HUDEP-2 (cell line): Measurements from ENCODE around the gene SASH3.
A peak's percentile ranks its signal among the peaks of the same experiment; 100 is the strongest.

Source experiments
- DNase-seq, 76 experiments: peaks; one replicate each; lab custom pipeline; 2025; ENCODE audit not compliant: unreplicated experiment in 76 of 76; lab: John Stamatoyannopoulos, UW

Gene SASH3

DNA sequence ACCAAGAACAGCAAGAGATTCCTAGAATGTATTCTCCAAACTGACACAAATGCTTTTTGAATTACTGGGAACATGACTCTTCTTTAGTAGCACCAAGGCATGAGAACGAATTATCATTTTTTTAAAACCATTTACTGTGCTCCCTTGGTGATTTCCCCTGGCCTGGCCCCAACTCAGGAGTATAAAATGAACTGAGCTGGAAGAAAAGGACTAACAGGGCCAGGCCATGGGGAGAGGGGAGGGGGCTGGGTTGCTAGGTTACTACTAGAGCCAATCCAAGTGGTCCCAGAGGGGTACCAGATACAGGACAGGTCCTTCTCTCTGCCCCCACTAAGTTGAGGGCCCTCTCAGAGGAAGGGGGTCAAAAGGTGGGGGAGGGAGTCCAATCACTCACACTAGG lies 23.1 kb downstream of the SASH3 start:
- no peak for DNase-seq

- DNase-seq = no peak
These were observed 25.1 kb downstream of the SASH3 start for GRCh38 chrX:129804806-129805205.

GRCh38 chrX:129808158-129808828 lies 28.5 kb downstream of the SASH3 start:
- no peak for DNase-seq

GRCh38 chrX:129808829-129809796 lies 29.4 kb downstream of the SASH3 start:
- no peak for DNase-seq

DNA sequence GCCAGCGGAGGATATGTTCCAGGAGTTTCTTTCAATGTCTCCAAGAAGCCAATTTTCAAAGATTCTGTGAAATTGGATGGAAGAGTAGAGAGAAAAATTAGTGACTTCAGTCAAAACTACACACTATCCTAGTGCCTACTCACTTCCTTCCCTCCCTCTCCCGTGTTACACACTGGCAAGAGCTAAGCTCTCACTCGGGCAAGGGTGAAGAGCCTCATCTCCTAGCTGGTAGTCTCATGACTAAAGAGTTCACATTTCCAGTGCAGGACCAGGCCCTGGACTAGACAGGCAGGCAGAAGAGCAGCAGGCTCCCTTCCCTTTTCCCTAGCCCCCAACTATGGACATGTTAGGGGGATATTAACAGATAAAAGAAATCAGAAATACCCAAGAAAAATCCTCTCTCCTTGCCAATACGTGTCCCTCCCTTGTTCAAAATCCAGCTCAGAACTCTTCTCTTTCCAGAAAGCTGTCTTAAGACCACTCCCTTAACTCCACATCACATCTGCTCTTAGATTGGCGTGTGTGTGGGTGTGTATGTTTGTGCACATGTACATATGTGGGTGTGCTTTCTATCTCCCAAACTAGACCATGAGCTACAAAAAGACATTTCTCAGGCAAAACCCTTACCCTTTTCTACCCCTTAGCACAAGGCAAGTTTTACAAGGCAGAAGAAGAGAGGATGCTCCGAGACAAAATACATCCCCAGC lies 34.1 kb downstream of the SASH3 start:
- DNase-seq = no peak

DNA sequence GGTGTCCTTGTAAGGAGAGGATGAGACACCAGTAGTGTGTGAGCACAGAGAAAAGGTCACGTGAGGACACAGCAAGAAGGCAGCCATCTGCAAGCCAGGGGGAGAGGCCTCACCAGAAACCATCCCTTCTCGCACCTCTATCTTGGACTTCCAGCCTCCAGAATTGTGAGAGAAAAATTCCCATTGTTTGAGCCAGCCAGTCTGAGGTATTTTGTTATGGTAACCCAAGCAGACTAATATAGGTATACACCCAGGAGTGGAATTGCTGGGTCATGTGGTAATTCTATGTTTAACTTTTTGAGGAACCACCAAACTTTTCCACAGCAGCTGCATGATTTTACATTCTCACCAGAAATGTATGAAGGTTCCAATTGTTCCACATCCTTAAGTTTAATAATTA lies 38.4 kb downstream of the SASH3 start:
- DNase-seq = no peak

GRCh38 chrX:129823115-129823514 lies 43.4 kb downstream of the SASH3 start:
- DNase-seq = peak in 19 of 76 experiments; percentile 0 to 27 (median 8)

GRCh38 chrX:129823522-129823921 lies 43.8 kb downstream of the SASH3 start:
- no peak for DNase-seq

DNA sequence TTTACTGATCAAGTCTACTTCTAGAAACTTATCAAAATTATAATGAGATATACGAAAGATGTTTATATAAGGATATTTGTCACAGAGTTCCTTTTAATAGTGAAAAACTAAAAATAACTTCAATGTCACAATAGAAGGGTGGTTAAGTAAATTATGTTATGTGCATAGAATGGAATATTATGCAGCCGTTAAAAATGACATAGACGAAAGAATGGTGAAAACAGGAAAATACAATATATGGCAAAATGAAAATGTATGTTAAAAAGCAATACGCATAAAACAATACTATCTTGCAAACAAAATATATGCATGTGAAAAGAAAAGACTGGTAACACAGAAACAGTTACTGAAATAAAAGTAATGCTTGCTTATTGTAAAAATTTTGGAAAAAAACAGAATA lies 44.9 kb downstream of the SASH3 start:
- no peak for DNase-seq

- DNase-seq = no peak
These were observed 46.2 kb downstream of the SASH3 start for GRCh38 chrX:129825746-129826505.

GRCh38 chrX:129830494-129830893 lies 50.7 kb downstream of the SASH3 start:
- no peak for DNase-seq

DNA sequence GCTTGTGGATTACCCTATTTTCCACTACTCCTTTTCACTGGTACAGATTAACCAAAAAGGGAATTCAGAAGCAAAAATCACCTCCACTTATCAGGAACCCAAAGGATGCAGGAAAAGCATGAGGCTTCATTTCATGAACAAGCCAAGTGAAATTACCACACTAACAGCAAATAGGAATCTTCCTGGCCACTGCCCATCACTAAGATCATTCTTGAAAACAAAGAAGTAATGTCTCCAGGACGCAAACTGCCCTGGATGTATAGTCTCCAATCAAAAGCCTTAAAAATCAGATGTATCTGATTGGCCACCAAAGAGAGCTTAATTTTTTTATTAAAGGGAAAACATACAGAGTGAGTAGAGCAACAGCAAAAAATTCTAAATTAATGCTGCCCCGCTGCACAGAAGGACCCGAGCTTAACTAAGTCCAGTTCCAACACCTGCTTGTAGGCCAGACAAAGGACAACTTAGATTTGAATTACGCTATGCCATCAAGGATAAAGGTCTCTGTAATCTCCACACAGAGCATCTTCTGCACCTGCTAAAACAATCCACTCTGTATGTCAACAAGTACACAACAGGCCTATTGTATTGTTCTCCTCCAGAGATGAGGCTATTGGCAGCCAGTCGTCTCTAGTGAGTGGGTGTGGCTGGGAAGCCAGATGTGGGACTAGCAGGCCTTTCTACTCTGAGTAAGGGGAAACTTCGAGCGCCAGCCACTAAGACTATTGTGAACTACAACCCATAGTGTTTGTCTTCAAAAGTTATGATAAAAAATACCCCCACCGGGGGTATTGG lies 51.5 kb downstream of the SASH3 start:
- no peak for DNase-seq

- DNase-seq = no peak
These were observed 53.6 kb downstream of the SASH3 start for GRCh38 chrX:129833153-129833990.

DNA sequence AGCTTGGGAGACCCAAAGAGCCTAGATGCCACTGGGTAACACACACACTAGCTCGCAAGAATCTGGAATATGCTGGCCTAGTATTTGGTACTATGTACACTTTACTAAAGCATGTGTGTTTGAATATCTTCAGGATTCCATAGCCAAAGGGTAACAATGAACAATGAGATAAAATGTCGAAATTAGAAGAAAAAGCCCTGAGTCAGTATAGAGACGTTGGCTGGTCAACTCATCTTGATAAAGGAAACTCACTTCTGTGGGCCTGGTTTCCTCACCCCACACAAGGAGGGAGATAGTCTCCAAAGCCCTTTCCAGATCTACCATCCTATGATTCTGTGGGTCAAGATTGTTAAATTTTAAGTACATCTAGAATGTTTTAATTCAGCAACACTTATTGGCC lies 57.1 kb downstream of the SASH3 start:
- DNase-seq = no peak

GRCh38 chrX:129840344-129840743 lies 60.6 kb downstream of the SASH3 start:
- peak in 1 of 76 experiments; percentile 0 for DNase-seq

GRCh38 chrX:129842510-129843208 lies 62.9 kb downstream of the SASH3 start:
- peak in 7 of 76 experiments; percentile 0 to 11 (median 2) for DNase-seq

DNA sequence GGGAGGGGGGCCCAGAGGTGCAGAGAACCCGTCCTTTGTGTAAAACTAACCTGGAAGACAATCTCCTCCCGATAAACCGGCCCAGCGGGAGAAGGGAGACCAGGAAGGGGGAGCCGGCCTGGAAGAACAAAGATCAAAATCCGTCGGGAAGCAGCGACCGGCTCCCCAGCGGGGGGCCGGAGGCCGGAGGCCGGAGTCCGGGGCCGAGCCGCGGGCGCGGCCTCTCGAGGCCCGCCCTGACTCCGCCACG lies 63.4 kb downstream of the SASH3 start:
- no peak for DNase-seq

DNA sequence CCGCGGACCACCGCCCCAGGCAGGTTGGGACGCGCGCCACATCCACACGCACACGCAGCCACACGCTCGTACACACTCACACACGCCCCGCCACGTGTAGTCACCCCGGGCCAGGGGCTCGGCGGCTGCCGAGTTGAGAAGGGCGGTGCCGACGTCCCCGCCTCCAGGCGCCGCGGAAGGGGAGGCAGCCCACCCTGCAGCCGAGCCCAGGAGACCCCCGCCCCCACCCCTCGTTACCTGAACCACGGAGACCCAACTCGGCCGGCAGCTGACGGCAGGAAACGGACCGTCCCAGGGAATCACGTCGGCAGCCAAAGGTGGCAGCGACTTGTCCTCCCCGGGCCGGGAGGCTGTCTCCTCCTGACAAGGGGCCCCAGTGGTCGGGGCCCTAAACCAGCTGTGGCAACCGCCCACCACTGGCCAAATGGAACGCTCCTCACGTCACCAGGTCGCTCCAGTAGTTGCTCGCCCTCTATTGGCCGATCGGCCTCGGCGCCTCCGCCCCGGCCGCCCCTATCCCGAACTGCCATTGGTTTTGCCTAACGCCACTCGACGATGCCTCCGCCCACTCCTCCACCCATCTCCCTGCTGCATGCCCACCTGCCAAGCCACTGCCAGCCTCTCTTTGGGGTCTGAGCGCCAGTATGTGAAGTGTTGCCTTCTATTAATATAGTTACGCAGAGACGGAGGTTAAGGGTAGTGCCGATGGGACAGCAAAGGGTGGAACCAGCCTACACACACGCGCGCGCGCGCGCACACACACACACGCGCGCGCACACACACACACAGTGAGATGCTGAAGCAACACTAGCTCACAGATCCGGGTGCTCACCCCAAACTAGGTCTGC lies 63.9 kb downstream of the SASH3 start, which contains the start of gene ZDHHC9:
Gene ZDHHC9, minus strand, starts transcription at position 428 of the 848 bp plus-strand sequence. CDS start 1,941 bp downstream, outside the sequence.
- DNase-seq = peak in 74 of 76 experiments; percentile 3 to 86 (median 70)
